ENCODE data around the gene ENG.

DNA sequence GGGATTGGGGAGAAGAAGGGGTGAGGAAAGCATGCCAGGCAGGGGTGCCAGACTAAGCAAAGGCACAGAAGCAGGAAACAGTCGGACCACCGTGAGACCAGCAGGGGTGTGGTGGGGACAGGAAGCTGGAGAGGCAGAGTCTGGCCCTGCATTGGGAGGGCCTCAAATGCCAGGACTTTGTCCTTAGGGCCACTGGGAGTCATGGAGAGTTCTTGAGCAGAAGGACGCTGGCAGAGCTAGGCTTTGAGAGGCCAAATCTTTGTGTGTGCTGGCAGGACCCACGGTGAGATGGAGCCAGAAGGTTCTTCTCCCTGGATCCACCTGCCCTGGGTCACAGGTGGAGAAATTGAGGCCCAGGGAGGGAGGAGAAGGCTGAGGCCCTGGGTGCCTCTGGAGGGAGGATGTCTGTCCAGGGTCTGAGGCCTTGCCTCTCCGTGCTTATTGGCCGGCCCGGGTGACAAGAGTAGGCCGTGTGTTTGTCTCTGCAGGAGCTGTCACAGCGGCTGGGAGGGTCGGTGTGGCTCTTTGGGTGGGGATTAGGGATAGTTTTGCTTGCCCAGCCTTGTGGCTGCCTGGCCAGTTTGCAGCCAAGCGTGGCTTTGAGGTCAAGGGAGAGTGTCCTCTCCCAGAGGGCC, 1.8 kb upstream of the ENG start:
- TF ChIP-seq POLR2A (IDR thresholded peaks at IDR 0.05): no peak
- TF ChIP-seq, protein P1, sequence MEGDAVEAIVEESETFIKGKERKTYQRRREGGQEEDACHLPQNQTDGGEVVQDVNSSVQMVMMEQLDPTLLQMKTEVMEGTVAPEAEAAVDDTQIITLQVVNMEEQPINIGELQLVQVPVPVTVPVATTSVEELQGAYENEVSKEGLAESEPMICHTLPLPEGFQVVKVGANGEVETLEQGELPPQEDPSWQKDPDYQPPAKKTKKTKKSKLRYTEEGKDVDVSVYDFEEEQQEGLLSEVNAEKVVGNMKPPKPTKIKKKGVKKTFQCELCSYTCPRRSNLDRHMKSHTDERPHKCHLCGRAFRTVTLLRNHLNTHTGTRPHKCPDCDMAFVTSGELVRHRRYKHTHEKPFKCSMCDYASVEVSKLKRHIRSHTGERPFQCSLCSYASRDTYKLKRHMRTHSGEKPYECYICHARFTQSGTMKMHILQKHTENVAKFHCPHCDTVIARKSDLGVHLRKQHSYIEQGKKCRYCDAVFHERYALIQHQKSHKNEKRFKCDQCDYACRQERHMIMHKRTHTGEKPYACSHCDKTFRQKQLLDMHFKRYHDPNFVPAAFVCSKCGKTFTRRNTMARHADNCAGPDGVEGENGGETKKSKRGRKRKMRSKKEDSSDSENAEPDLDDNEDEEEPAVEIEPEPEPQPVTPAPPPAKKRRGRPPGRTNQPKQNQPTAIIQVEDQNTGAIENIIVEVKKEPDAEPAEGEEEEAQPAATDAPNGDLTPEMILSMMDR (IDR thresholded peaks at IDR 0.05): no peak

Measured in lower leg skin (tissue), 3 donors.